T-cell (primary cell): ENCODE data around the gene E4F1. TPM values are rescaled to one million over a fixed set of nuclear protein-coding genes. Genes with fewer than 3 reads are reported as not detected.

Experiments used
- ATAC-seq, 4 experiments: fragments of 200-7000 bp in 3 of 4; fragments of 150-1000 bp in 1 of 4; cut with Tn5 transposase; replicated peaks in 1 of 4; 1 replicate in 3 of 4; 2 replicates in 1 of 4; pipeline ENCODE4 v1.10.0; 2021; ENCODE audit warnings: moderate library complexity in 3 of 4, mild to moderate bottlenecking in 2 of 4, moderate number of reproducible peaks in 1 of 4
- CTCF ChIA-PET, 2 donors: fragments of 300-600 bp; sonication (Branson Sonifier 250); formaldehyde crosslinking; loops; one replicate each; lab custom pipeline; 2022; ENCODE audit warnings: antibody characterized with exemption in 2 of 2; lab: Charles Lee
- POLR2A ChIA-PET, 2 donors: fragments of 300-600 bp; sonication (Branson Sonifier 250); formaldehyde crosslinking; loops; one replicate each; lab custom pipeline; 2022; ENCODE audit warnings: antibody characterized with exemption in 2 of 2; lab: Charles Lee
- DNase-seq, 35 experiments: peaks; one replicate each; pipeline versions ENCODE4 v3.0.0 to v3.0.0-alpha.2; 2013 to 2023
- H3K27ac ChIP-seq: one replicate; pipeline ENCODE4 v1.5.1; 2013; ENCODE audit warnings: low read length
- H3K27me3 ChIP-seq, 2 experiments: replicated peaks in 1 of 2; 1 replicate in 1 of 2; 2 replicates in 1 of 2; pipeline versions ENCODE4 v1.6.1 to v1.7.0; 2013; ENCODE audit warnings: low read length in 1 of 2, mixed read lengths in 1 of 2; ENCODE audit not compliant: control insufficient read depth in 2 of 2, insufficient read depth in 2 of 2; ENCODE audit errors: extremely low read depth in 1 of 2
- H3K36me3 ChIP-seq, 2 donors: 1 replicate in 1 of 2; 2 replicates in 1 of 2; pipeline versions ENCODE4 v1.6.1 to v1.7.0; 2013; ENCODE audit warnings: low read length in 1 of 2; ENCODE audit not compliant: control insufficient read depth in 2 of 2, insufficient read depth in 1 of 2; ENCODE audit errors: extremely low read depth in 1 of 2
- H3K4me1 ChIP-seq, 2 experiments: 1 replicate in 1 of 2; 2 replicates in 1 of 2; pipeline versions ENCODE4 v1.6.1 to v1.7.0; 2013; ENCODE audit warnings: low read length in 2 of 2, mixed read lengths in 1 of 2; ENCODE audit not compliant: insufficient read depth in 2 of 2, control insufficient read depth in 1 of 2; ENCODE audit errors: extremely low read depth in 1 of 2
- H3K4me3 ChIP-seq, 2 donors: 1 replicate in 1 of 2; 2 replicates in 1 of 2; pipeline versions ENCODE4 v1.5.1 to v1.7.0; 2013; ENCODE audit warnings: mild to moderate bottlenecking in 2 of 2, low read length in 1 of 2, moderate library complexity in 1 of 2; ENCODE audit not compliant: control insufficient read depth in 1 of 2; ENCODE audit errors: extremely low read depth in 1 of 2
- H3K9me3 ChIP-seq: 2 replicates; pipeline ENCODE4 v1.7.0; 2013
- H3K27ac Mint-ChIP-seq, 2 donors: one replicate each; pipeline ENCODE4 v1.8.0; 2020 to 2021; ENCODE audit warnings: mild to moderate bottlenecking in 2 of 2, mixed read lengths in 2 of 2
- H3K27me3 Mint-ChIP-seq, 2 donors: one replicate each; pipeline ENCODE4 v1.8.0; 2021 to 2022; ENCODE audit warnings: mixed read lengths in 2 of 2
- H3K36me3 Mint-ChIP-seq: one replicate; pipeline ENCODE4 v1.8.0; 2021; ENCODE audit warnings: mixed read lengths
- H3K4me1 Mint-ChIP-seq, 3 donors: one replicate each; pipeline ENCODE4 v1.8.0; 2020 to 2022; ENCODE audit warnings: mixed read lengths in 3 of 3, mild to moderate bottlenecking in 1 of 3
- H3K4me3 Mint-ChIP-seq, 3 donors: one replicate each; pipeline ENCODE4 v1.8.0; 2020 to 2022; ENCODE audit warnings: mild to moderate bottlenecking in 3 of 3, mixed read lengths in 3 of 3, moderate library complexity in 3 of 3
- H3K9me3 Mint-ChIP-seq, 3 donors: one replicate each; pipeline ENCODE4 v1.8.0; 2020 to 2022; ENCODE audit warnings: mixed read lengths in 3 of 3
- WGBS: methylation state at CpG from one replicate; pipeline ENCODE4 v1.1.5; 2013; ENCODE audit warnings: missing lambda C conversion rate; ENCODE audit not compliant: insufficient coverage; 5-methylcytosine and 5-hydroxymethylcytosine counted together
- total RNA-seq, 35 experiments: library from RNA in 6 of 35; stranded (reverse) in 6 of 35; fragments of 120-200 nt in 1 of 35; gene quantifications; one replicate each; pipeline versions ENCODE4 v1.2.1 to v1.2.4 and lab custom pipeline; 2013 to 2026

E4F1 gene
- total RNA-seq, 5 donors from 2014 or later (not counting 1 experiment from before 2014, with no cell fraction given) = 32.8 to 52.0 (median 47.0) TPM

DNA sequence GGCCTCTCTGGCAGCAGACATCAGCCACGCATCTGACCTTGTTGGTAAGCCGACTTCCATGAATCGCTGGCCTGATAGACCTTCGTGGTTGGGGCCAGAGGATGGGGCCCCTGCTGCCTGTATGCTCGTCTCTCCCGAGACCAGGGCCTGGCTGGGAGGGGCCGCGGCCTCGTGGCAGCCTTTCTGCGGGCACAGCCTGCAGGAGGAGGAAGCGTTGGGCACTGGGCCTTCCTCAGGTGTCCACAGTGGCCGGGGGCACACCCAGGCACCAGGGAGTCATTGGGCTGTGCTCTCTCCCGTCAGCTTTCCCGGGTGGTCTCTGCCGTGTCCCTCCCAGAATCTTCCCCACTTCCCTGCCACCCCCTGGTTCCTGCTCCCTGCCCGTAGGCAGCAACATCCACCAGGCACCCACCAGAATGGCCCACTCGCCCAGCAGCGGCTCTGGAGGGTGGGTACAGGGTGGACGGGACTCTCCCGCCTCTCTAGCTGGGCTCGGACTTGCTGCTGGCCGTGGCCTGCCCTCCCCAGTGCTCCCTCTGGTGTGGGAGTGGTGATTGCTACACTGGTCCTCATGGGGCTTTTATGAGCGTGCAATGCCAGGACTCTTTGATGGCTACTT lies 6.3 kb downstream of the E4F1 start:
- no peak overlapping the region for H3K27ac Mint-ChIP-seq

DNA sequence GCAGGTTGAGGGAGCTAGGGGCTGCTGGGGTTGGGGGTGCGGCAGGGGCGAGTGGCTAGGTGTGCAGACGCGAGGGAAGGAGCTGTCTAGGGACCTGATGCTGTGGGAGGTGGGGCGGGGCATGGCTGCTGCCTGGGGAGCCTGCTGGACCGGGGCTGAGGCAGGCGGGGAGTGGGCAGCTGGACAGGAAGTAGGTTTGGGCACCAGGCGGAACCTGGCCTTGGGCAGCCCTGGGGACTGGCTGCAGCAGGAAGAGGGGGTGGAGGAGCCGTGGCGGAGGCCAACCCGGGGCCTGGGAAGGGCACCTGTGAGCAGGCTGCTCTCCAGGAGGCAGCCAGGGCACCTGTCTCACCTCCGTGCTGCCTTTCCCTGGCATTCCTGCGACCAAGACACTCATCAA lies 7.0 kb downstream of the E4F1 start:
- no peak overlapping the region for H3K4me3 Mint-ChIP-seq
- H3K36me3 Mint-ChIP-seq = peaks cover 28% of the 10 kb centered on the region
- no peak overlapping the region for H3K27ac Mint-ChIP-seq
- H3K36me3 ChIP-seq = peaks cover 35 to 66% of the 10 kb centered on the region in 2 donors
- WGBS = 93% methylated on average over 13 of the region's 13 CpGs
- peaks cover 0 to 28% of the 10 kb centered on the region in 2 experiments for H3K27me3 ChIP-seq
- ChIA-PET POLR2A (interaction anchor here in 1 of 2 donors (0.6 kb wide), 1 partner anchor 691 kb away, joined by 4 read pairs; no protein-coding TSS in a partner anchor), CTCF (no interaction called here)
- peaks cover 0 to 3% of the 10 kb centered on the region in 2 donors for H3K27me3 Mint-ChIP-seq
- ATAC-seq = no peak
- H3K4me1 Mint-ChIP-seq = peaks cover 6 to 14% (median 7%) of the 10 kb centered on the region in 3 donors
- H3K27ac ChIP-seq = no peak overlapping the region
- no peak for DNase-seq
- no peaks in the 10 kb centered on the region for H3K9me3 ChIP-seq
- H3K9me3 Mint-ChIP-seq = no peaks in the 10 kb centered on the region
- no peak overlapping the region for H3K4me3 ChIP-seq
- peaks cover 0 to 6% of the 10 kb centered on the region in 2 experiments for H3K4me1 ChIP-seq

More for the DNA sequence above, 6.3 kb downstream of the E4F1 start:
- Mint-ChIP-seq H3K4me1 (peaks cover 6 to 18% (median 12%) of the 10 kb centered on the region in 3 donors), H3K27me3 (no peaks in the 10 kb centered on the region), H3K36me3 (peaks cover 23% of the 10 kb centered on the region), H3K4me3 (no peak overlapping the region), H3K9me3 (no peaks in the 10 kb centered on the region)
- H3K4me1 ChIP-seq = peaks cover 3 to 11% of the 10 kb centered on the region in 2 experiments
- ChIA-PET CTCF (no interaction called here), POLR2A (no interaction called here)
- peaks cover 0 to 26% of the 10 kb centered on the region in 2 experiments for H3K27me3 ChIP-seq
- no peak overlapping the region for H3K27ac ChIP-seq
- DNase-seq (no peak), ATAC-seq (no peak)
- H3K4me3 ChIP-seq = no peak overlapping the region
- H3K9me3 ChIP-seq = no peaks in the 10 kb centered on the region
- 95% methylated on average over 12 of the region's 23 CpGs for WGBS
- peaks cover 31 to 62% of the 10 kb centered on the region in 2 donors for H3K36me3 ChIP-seq

DNA sequence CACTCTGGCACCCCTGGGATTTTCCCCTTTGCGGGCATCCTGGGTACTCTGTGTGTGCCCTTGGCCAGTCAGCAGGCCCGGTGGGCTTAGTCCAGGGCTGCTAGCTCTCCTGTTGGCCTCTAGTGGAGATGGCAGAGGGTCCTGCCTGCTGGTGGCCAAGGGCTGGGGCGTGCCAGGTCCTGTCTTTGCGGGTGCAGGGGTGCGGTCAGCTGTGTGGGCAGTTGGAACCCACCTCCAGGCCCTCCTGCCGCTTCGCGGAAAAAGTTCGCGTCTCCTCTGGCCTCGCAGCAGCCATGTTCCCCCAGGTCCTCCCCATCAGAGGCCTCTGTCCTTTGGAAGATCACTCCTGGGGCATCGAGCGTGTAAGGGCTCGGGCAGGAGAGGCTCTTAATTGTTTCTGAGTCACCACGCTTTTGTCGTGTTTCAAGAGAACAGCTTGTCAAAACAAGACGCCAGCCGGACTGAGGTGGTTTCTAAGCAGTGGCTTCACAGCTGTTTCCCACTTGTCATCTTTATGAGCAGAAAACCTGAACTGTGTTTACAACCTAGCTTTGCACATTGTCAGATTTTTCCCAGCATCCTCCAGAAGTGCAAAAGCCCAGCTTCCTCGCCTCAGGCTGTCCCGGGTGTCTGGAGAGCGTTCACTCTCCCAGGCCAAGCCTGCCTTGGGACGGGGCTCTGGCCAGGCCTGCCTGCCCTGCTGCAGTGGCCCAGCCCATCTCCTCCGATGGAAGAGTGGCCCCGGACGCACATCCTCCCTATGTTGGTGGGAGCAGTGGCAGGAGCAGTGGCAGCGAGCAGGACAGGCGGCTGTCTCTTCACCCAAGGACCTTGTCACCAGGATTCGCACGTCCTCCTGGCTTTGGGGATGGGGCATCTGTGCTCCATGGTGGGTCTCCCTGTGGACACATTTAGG lies 7.9 kb downstream of the E4F1 start:
- no peak overlapping the region for H3K4me3 ChIP-seq
- peaks cover 30% of the 10 kb centered on the region for H3K36me3 Mint-ChIP-seq
- H3K36me3 ChIP-seq = peaks cover 39 to 68% of the 10 kb centered on the region in 2 donors

DNA sequence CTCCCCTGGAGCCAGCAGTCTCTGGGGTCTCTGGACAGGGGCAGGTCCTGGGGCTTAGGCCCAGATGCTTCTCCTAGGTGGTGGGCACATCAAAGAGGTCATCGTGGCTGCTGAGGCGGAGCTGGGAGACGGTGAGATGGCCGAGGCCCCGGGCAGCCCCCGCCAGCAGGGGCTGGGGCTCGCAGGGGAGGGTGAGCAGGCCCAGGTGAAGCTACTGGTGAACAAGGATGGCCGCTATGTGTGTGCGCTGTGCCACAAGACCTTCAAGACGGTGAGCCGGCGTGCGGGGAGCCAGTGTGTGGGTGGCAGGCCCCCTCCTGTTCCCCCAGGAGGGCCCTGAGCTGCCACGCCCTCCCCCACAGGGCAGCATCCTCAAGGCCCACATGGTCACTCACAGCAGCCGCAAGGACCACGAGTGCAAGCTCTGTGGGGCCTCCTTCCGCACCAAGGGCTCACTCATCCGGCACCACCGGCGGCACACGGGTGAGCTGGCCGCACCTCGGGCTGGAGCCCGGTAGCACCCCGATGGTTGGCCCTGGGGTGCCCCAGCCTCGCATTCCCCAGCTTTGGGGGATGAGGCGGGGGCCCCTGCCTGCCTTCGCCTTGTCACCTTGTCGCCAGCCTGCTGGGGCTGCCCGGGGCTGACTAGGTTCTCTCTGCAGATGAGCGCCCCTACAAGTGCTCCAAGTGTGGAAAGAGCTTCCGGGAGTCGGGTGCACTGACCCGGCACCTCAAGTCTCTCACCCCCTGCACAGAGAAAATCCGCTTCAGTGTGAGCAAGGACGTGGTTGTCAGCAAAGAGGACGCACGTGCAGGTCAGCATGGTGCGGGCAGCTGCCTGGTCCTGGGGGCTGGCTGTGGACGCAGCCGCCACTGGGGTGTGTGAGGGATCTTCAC lies 9.0 kb downstream of the E4F1 start:
- ChIA-PET POLR2A (no interaction called here), CTCF (no interaction called here)
- Histone ChIP-seq H3K4me1 (peaks cover 2 to 12% of the 10 kb centered on the region in 2 experiments), H3K27me3 (peaks cover 0 to 40% of the 10 kb centered on the region in 2 experiments), H3K4me3 (no peak overlapping the region), H3K27ac (no peak overlapping the region), H3K9me3 (no peaks in the 10 kb centered on the region), H3K36me3 (peaks cover 37 to 68% of the 10 kb centered on the region in 2 donors)
- H3K27ac Mint-ChIP-seq = no peak overlapping the region
- H3K4me3 Mint-ChIP-seq = no peak overlapping the region
- DNase-seq = no peak
- ATAC-seq = no peak
- H3K27me3 Mint-ChIP-seq = peaks cover 0 to 4% of the 10 kb centered on the region in 2 donors
- H3K9me3 Mint-ChIP-seq = no peaks in the 10 kb centered on the region
- WGBS = 92% methylated on average over 23 of the region's 41 CpGs
- H3K4me1 Mint-ChIP-seq = peaks cover 0 to 2% (median 1%) of the 10 kb centered on the region in 3 donors
- H3K36me3 Mint-ChIP-seq = peaks cover 30% of the 10 kb centered on the region

More for the DNA sequence above, 7.9 kb downstream of the E4F1 start:
- Mint-ChIP-seq H3K4me1 (peaks cover 3 to 11% (median 6%) of the 10 kb centered on the region in 3 donors), H3K4me3 (no peak overlapping the region), H3K27ac (no peak overlapping the region), H3K9me3 (no peaks in the 10 kb centered on the region), H3K27me3 (peaks cover 0 to 4% of the 10 kb centered on the region in 2 donors)
- ATAC-seq (no peak), DNase-seq (no peak)
- peaks cover 0 to 37% of the 10 kb centered on the region in 2 experiments for H3K27me3 ChIP-seq
- WGBS = 88% methylated on average over 25 of the region's 29 CpGs
- ChIA-PET CTCF (no interaction called here), POLR2A (no interaction called here)
- no peaks in the 10 kb centered on the region for H3K9me3 ChIP-seq
- H3K4me1 ChIP-seq = peaks cover 2 to 4% of the 10 kb centered on the region in 2 experiments
- no peak overlapping the region for H3K27ac ChIP-seq

DNA sequence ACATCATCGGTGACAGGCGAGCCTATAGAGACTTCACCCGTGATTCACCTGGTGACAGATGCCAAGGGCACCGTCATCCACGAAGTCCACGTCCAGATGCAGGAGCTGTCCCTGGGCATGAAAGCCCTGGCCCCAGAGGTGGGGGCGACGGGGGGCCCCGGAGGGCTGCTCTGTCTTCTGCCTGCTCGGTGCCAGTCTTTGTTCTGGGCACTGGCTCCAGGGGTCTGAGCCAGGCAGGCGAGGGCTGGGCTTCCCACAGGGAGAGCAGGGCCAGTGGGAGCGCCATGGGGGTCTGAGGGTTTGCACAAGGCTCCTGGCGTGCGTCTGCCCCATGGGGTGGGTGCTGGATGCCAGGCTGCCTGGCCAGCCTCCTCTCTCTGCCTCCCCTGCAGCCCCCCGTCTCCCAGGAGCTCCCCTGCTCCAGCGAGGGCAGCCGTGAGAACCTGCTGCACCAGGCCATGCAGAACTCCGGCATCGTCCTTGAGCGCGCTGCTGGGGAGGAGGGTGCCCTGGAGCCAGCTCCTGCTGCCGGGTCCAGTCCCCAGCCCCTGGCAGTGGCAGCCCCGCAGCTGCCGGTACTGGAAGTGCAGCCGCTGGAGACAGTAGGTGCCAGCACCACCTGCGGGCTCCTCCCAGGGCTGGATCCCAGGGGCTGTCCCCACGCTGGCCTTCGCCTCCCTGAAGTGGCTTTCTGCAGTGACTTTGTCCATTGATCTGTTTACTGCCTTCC lies 9.8 kb downstream of the E4F1 start:
- peaks cover 30% of the 10 kb centered on the region for H3K36me3 Mint-ChIP-seq
- ATAC-seq (no peak), DNase-seq (no peak)
- Histone ChIP-seq H3K27me3 (peaks cover 0 to 42% of the 10 kb centered on the region in 2 experiments), H3K4me3 (no peak overlapping the region), H3K36me3 (peaks cover 37 to 63% of the 10 kb centered on the region in 2 donors), H3K9me3 (no peaks in the 10 kb centered on the region), H3K27ac (no peak overlapping the region), H3K4me1 (peaks cover 2 to 15% of the 10 kb centered on the region in 2 experiments)
- no peak overlapping the region for H3K27ac Mint-ChIP-seq
- no peak overlapping the region for H3K4me3 Mint-ChIP-seq
- H3K27me3 Mint-ChIP-seq = peaks cover 0 to 4% of the 10 kb centered on the region in 2 donors
- POLR2A ChIA-PET = no interaction called here
- 95% methylated on average over 23 of the region's 28 CpGs for WGBS
- H3K9me3 Mint-ChIP-seq = no peaks in the 10 kb centered on the region
- CTCF ChIA-PET = no interaction called here
- peaks cover 0 to 2% (median 1%) of the 10 kb centered on the region in 3 donors for H3K4me1 Mint-ChIP-seq
